HG03571 (cell line): ENCODE data around the gene TFDP2.
"Not testable (repeated sequence)": the region's sequence is repeated elsewhere in the genome, so short reads cannot be mapped to it uniquely, and the experiment has no call there.

Source experiments
- ATAC-seq: cut with Tn5 transposase; IDR thresholded peaks from one replicate; pipeline ENCODE4 v1.9.1; 2021; ENCODE audit not compliant: unreplicated experiment

Gene TFDP2

GRCh38 chr3:142077155-142077858 is 72.0 kb downstream of the TFDP2 start:
- no peak for ATAC-seq

GRCh38 chr3:142075656-142076055 is 73.7 kb downstream of the TFDP2 start:
- ATAC-seq: not testable (repeated sequence)

GRCh38 chr3:142072816-142073215 is 76.5 kb downstream of the TFDP2 start:
- ATAC-seq: no peak

GRCh38 chr3:142065932-142066331 is 83.4 kb downstream of the TFDP2 start:
- ATAC-seq: no peak

GRCh38 chr3:142065344-142065743 is 84.0 kb downstream of the TFDP2 start:
- no peak for ATAC-seq

- ATAC-seq: no peak
Measured at GRCh38 chr3:142064454-142064853, 84.9 kb downstream of the TFDP2 start.

GRCh38 chr3:142057331-142057725 is 92.0 kb downstream of the TFDP2 start:
- no peak for ATAC-seq

- no peak for ATAC-seq
Measured at GRCh38 chr3:142056656-142057330, 92.6 kb downstream of the TFDP2 start.

- ATAC-seq: no peak
Measured at GRCh38 chr3:142053835-142054234, 95.5 kb downstream of the TFDP2 start.

- no peak for ATAC-seq
Measured at GRCh38 chr3:142053244-142053643, 96.1 kb downstream of the TFDP2 start.

- no peak for ATAC-seq
Measured at GRCh38 chr3:142051351-142051750, 98.0 kb downstream of the TFDP2 start.

- no peak for ATAC-seq
Measured at GRCh38 chr3:142047021-142047369, 102.3 kb downstream of the TFDP2 start.

GRCh38 chr3:142046320-142047020 is 102.9 kb downstream of the TFDP2 start:
- ATAC-seq: no peak

- ATAC-seq: no peak
Measured at GRCh38 chr3:142040941-142041491, 108.3 kb downstream of the TFDP2 start.

GRCh38 chr3:142035308-142035922 is 113.9 kb downstream of the TFDP2 start:
- ATAC-seq: no peak

GRCh38 chr3:142033292-142033691 is 116.1 kb downstream of the TFDP2 start:
- no peak for ATAC-seq

- no peak for ATAC-seq
Measured at GRCh38 chr3:142031575-142031974, 117.8 kb downstream of the TFDP2 start.

GRCh38 chr3:142029791-142030190 is 119.6 kb downstream of the TFDP2 start:
- no peak for ATAC-seq

GRCh38 chr3:142029052-142029642 is 120.2 kb downstream of the TFDP2 start:
- ATAC-seq: no peak

GRCh38 chr3:142028243-142028777 is 121.0 kb downstream of the TFDP2 start:
- peak; percentile 52 for ATAC-seq

GRCh38 chr3:142027735-142028134 is 121.6 kb downstream of the TFDP2 start:
- peak; percentile 57 for ATAC-seq
